Osteoblast (primary cell): ENCODE measurements around the gene LRRC14B. TPM values are rescaled to one million over a fixed set of nuclear protein-coding genes. Genes with fewer than 3 reads are reported as not detected.
A peak's percentile ranks its signal among the peaks of the same experiment; 100 is the strongest.

Experiments used
- DNase-seq: peaks from one replicate; pipeline ENCODE4 v3.0.0; 2011; ENCODE audit warnings: low spot score, mixed read lengths; ENCODE audit not compliant: insufficient read length; ENCODE audit errors: missing footprints
- H2AFZ ChIP-seq: 2 replicates; pipeline ENCODE4 v1.6.0; 2011; ENCODE audit warnings: mild to moderate bottlenecking, low read length
- H3K27ac ChIP-seq: 2 replicates; pipeline ENCODE4 v1.5.1; 2011; ENCODE audit warnings: mild to moderate bottlenecking, low read depth, low read length, moderate library complexity
- H3K27me3 ChIP-seq: 2 replicates; pipeline ENCODE4 v1.6.0; 2012; ENCODE audit warnings: mild to moderate bottlenecking, control low read depth, inconsistent platforms, low read length, moderate library complexity; ENCODE audit not compliant: insufficient read depth
- H3K36me3 ChIP-seq: 2 replicates; pipeline ENCODE4 v1.5.1; 2011; ENCODE audit warnings: mild to moderate bottlenecking, low read length, control low read depth, moderate library complexity; ENCODE audit not compliant: insufficient read depth
- H3K4me1 ChIP-seq: 2 replicates; pipeline ENCODE4 v1.5.1; 2011; ENCODE audit warnings: mild to moderate bottlenecking, low read length, control low read depth, moderate library complexity; ENCODE audit not compliant: insufficient read depth
- H3K4me2 ChIP-seq: 2 replicates; pipeline ENCODE4 v1.6.0; 2011; ENCODE audit warnings: mild to moderate bottlenecking, low read length; ENCODE audit not compliant: insufficient read depth
- H3K4me3 ChIP-seq: fragments of 200-600 bp; sonication (generic); 3 replicates; pipeline ENCODE4 v1.5.1; 2012; ENCODE audit warnings: mild to moderate bottlenecking, low read length, inconsistent platforms; ENCODE audit not compliant: insufficient read depth
- H3K79me2 ChIP-seq: 2 replicates; pipeline ENCODE4 v1.6.0; 2012; ENCODE audit warnings: mild to moderate bottlenecking, low read length, control low read depth, inconsistent platforms; ENCODE audit not compliant: insufficient read depth
- H3K9me3 ChIP-seq: 2 replicates; pipeline ENCODE4 v1.5.1; 2011; ENCODE audit warnings: low read depth, low read length, control low read depth
- H4K20me1 ChIP-seq: 2 replicates; pipeline ENCODE4 v1.6.0; 2012; ENCODE audit warnings: mild to moderate bottlenecking, low read length, control low read depth; ENCODE audit not compliant: insufficient read depth
- CTCF ChIP-seq: IDR thresholded peaks from 2 replicates; pipeline ENCODE4 v1.5.1; 2011; ENCODE audit warnings: mild to moderate bottlenecking, low read depth, low read length, moderate library complexity; ENCODE audit errors: extremely low read depth
- total RNA-seq: library from RNA; depleted of rRNA; stranded (reverse); fragments of >200 nt; gene quantifications from 2 replicates; pipeline ENCODE4 v1.2.3, GENCODE V29; 2012

The LRRC14B gene
- total RNA-seq, 1 donor = under 0.01 TPM

GRCh38 chr5:166441-167372, 24.6 kb upstream of the LRRC14B start:
- peaks cover 22% of the 10 kb centered on the region for H3K4me1 ChIP-seq
- peaks cover under 1% of the 10 kb centered on the region for H3K27me3 ChIP-seq
- DNase-seq = peak; percentile 80
- H2AFZ ChIP-seq = no peak overlapping the region
- H3K4me2 ChIP-seq = no peak overlapping the region
- H3K9me3 ChIP-seq = no peaks in the 10 kb centered on the region
- no peaks in the 10 kb centered on the region for H3K36me3 ChIP-seq
- TF ChIP-seq CTCF = no peak
- H3K79me2 ChIP-seq = no peaks in the 10 kb centered on the region
- no peaks in the 10 kb centered on the region for H4K20me1 ChIP-seq
- H3K27ac ChIP-seq = no peak overlapping the region
- no peak overlapping the region for H3K4me3 ChIP-seq

GRCh38 chr5:167511-167910, 23.8 kb upstream of the LRRC14B start:
- H3K27me3 ChIP-seq = no peaks in the 10 kb centered on the region
- DNase-seq = peak; percentile 74
- no peaks in the 10 kb centered on the region for H3K79me2 ChIP-seq
- no peaks in the 10 kb centered on the region for H3K9me3 ChIP-seq
- no peak overlapping the region for H3K4me2 ChIP-seq
- H3K4me1 ChIP-seq = peaks cover 22% of the 10 kb centered on the region
- no peak for TF ChIP-seq CTCF
- H4K20me1 ChIP-seq = no peaks in the 10 kb centered on the region
- H3K4me3 ChIP-seq = no peak overlapping the region
- peak overlapping the region; percentile 95 for H3K27ac ChIP-seq
- H2AFZ ChIP-seq = no peak overlapping the region
- H3K36me3 ChIP-seq = no peaks in the 10 kb centered on the region

GRCh38 chr5:167982-168660, 23.2 kb upstream of the LRRC14B start:
- TF ChIP-seq CTCF = no peak
- H3K4me2 ChIP-seq = peak overlapping the region; percentile 72
- no peaks in the 10 kb centered on the region for H3K79me2 ChIP-seq
- DNase-seq = peak; percentile 100
- H3K27ac ChIP-seq = peak overlapping the region; percentile 95
- H3K9me3 ChIP-seq = no peaks in the 10 kb centered on the region
- H3K4me3 ChIP-seq = no peak overlapping the region
- no peak overlapping the region for H2AFZ ChIP-seq
- H3K4me1 ChIP-seq = peaks cover 22% of the 10 kb centered on the region
- H3K36me3 ChIP-seq = no peaks in the 10 kb centered on the region
- no peaks in the 10 kb centered on the region for H3K27me3 ChIP-seq
- H4K20me1 ChIP-seq = no peaks in the 10 kb centered on the region

GRCh38 chr5:169071-169727, 22.1 kb upstream of the LRRC14B start:
- H3K4me3 ChIP-seq = no peak overlapping the region
- DNase-seq = peak; percentile 86
- H4K20me1 ChIP-seq = no peaks in the 10 kb centered on the region
- no peaks in the 10 kb centered on the region for H3K79me2 ChIP-seq
- no peaks in the 10 kb centered on the region for H3K9me3 ChIP-seq
- no peak overlapping the region for H2AFZ ChIP-seq
- H3K27ac ChIP-seq = peak overlapping the region; percentile 95
- H3K4me1 ChIP-seq = peaks cover 22% of the 10 kb centered on the region
- no peaks in the 10 kb centered on the region for H3K36me3 ChIP-seq
- H3K27me3 ChIP-seq = no peaks in the 10 kb centered on the region
- no peak overlapping the region for H3K4me2 ChIP-seq
- TF ChIP-seq CTCF = no peak
